HepG2 (cell line): ENCODE data around the gene DGUOK. TPM values are rescaled to one million over a fixed set of nuclear protein-coding genes. Genes with fewer than 3 reads are reported as not detected.

Experiments used
- ETV6 ChIP-seq: sonication (generic); formaldehyde crosslinking; conservative IDR thresholded peaks from 2 replicates; pipeline ENCODE4 v1.4.0; 2020; ENCODE audit warnings: missing genetic modification reagents
- FOXM1 ChIP-seq: sonication (generic); formaldehyde crosslinking; IDR thresholded peaks from 2 replicates; pipeline ENCODE4 v1.5.0; 2020; ENCODE audit warnings: missing genetic modification reagents
- IRF2 ChIP-seq: IDR thresholded peaks from 2 replicates; pipeline ENCODE4 v1.6.1; 2018; ENCODE audit warnings: missing genetic modification reagents, missing compliant biosample characterization
- KDM5B ChIP-seq: sonication (generic); formaldehyde crosslinking; IDR thresholded peaks from 2 replicates; pipeline ENCODE4 v1.4.0; 2020; ENCODE audit warnings: missing genetic modification reagents, mild to moderate bottlenecking, borderline replicate concordance
- NBN ChIP-seq: fragments of 450-650 bp; conservative IDR thresholded peaks from 2 replicates; pipeline ENCODE4 v1.6.1; 2017
- PITX1 ChIP-seq: sonication (generic); formaldehyde crosslinking; IDR thresholded peaks from 2 replicates; pipeline ENCODE4 v1.5.1; 2020; ENCODE audit warnings: mild to moderate bottlenecking, missing genetic modification reagents
- RXRA ChIP-seq: sonication (generic); formaldehyde crosslinking; IDR thresholded peaks from 2 replicates; pipeline ENCODE4 v1.5.1; 2020; ENCODE audit warnings: missing genetic modification reagents
- ZNF292 ChIP-seq: sonication (generic); formaldehyde crosslinking; IDR thresholded peaks from 2 replicates; pipeline ENCODE4 v1.8.1; 2022; ENCODE audit warnings: mild to moderate bottlenecking, low read depth, missing genetic modification reagents, borderline replicate concordance
- ZNF672 ChIP-seq: sonication (generic); formaldehyde crosslinking; IDR thresholded peaks from 2 replicates; pipeline ENCODE4 v1.8.1; 2022; ENCODE audit warnings: missing genetic modification reagents
- polyA plus RNA-seq, 8 experiments: library from polyadenylated mRNA; depleted of rRNA in 3 of 8; stranded (reverse) in 7 of 8; unstranded in 1 of 8; fragments of >200 nt; fragmentation: Illumina TruSeq in 4 of 8; extraction: Trizol in 4 of 8; gene quantifications; 2 replicates each; pipeline versions ENCODE4 v1.2.1 to v1.2.3, GENCODE V29; 2011 to 2016; ENCODE audit warnings: low read depth in 4 of 8, missing spikeins in 1 of 8, mixed read lengths in 1 of 8; ENCODE audit not compliant: insufficient read depth in 1 of 8
- total RNA-seq, 5 experiments: library from RNA; depleted of rRNA; stranded (reverse); fragments of >200 nt; fragmentation: Illumina TruSeq; extraction: Trizol; gene quantifications; 2 replicates each; pipeline ENCODE4 v1.2.3, GENCODE V29; 2016; ENCODE audit warnings: low read depth in 1 of 5
- TF ChIP-seq, protein P1 (sequence below): sonication (generic); formaldehyde crosslinking; IDR thresholded peaks from 2 replicates; pipeline ENCODE4 v1.4.0; 2020; ENCODE audit warnings: missing genetic modification reagents, borderline replicate concordance
- TF ChIP-seq, protein P2 (sequence below): sonication (generic); formaldehyde crosslinking; IDR thresholded peaks from 2 replicates; pipeline ENCODE4 v1.4.0; 2020; ENCODE audit warnings: missing genetic modification reagents
- TF ChIP-seq, protein P3 (sequence below): IDR thresholded peaks from 2 replicates; pipeline ENCODE4 v1.6.1; 2018; ENCODE audit warnings: missing genetic modification reagents, mild to moderate bottlenecking, missing compliant biosample characterization
- TF ChIP-seq, protein P4 (sequence below): sonication (generic); formaldehyde crosslinking; IDR thresholded peaks from 2 replicates; pipeline ENCODE4 v1.4.0; 2020; ENCODE audit warnings: mild to moderate bottlenecking, missing genetic modification reagents
- TF ChIP-seq, protein P5 (sequence below): sonication (generic); formaldehyde crosslinking; IDR thresholded peaks from 2 replicates; pipeline ENCODE4; 2020; ENCODE audit warnings: missing genetic modification reagents, mild to moderate bottlenecking, borderline replicate concordance

DGUOK gene
- total and polyA plus RNA-seq, 2 of the 13 experiments (the other 11 are each of a cell fraction or from before 2014, with no cell fraction given), result 105 to 137 TPM

DNA sequence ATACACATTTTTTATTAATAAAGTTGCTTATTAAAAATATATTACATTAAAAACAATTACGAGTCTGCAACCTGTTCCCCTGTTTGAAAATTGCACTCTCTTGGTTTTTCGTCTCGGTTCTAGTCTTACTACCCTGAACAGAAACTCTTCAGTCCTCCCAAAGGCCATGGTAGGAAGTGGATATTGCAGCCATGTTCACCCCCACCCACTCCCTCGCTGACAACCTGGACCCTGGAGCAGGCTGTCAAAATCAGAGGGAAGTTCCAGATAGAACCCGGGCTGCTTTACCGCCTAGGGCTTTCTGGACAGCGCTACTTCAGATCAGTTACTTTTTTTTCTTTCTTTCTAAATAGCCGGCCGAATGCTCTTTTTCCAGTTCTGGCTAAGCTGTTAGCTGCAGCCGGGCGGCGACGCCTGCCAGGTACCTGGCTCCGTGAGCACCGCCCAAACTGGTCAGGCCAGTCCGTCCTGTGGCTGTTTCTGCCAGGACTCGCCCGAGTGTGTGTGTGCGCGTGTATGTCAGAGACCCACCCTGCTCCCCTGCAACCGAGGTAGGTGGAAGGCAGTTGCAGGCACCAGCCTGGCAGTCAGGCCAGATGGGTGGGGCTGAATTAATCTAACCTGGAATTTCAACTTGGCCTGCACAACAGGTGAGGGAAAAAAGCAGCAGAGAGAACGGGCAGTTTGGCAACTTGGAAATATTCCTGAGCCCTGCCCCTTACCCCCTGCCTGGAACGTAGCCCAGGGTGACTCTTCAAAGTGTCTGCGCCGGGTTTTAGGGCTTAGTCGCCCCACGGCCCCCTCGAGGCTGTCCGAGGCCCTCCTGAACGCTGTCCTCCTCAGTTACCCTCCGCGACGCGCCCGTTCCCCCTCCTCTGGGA, 56.9 kb downstream of the DGUOK start (continued):
- no peak for TF ChIP-seq NBN
- TF ChIP-seq PITX1, result peak; percentile 55; the same call in 1 of the 2 replicates
- TF ChIP-seq ZNF292, result peak; percentile 12; the same call in 1 of the 2 replicates
- 0 out of 2 replicates have a peak, but pooled peaks have one; percentile 32 for TF ChIP-seq IRF2 (CRISPR knock-in tag)
- TF ChIP-seq, protein P1, sequence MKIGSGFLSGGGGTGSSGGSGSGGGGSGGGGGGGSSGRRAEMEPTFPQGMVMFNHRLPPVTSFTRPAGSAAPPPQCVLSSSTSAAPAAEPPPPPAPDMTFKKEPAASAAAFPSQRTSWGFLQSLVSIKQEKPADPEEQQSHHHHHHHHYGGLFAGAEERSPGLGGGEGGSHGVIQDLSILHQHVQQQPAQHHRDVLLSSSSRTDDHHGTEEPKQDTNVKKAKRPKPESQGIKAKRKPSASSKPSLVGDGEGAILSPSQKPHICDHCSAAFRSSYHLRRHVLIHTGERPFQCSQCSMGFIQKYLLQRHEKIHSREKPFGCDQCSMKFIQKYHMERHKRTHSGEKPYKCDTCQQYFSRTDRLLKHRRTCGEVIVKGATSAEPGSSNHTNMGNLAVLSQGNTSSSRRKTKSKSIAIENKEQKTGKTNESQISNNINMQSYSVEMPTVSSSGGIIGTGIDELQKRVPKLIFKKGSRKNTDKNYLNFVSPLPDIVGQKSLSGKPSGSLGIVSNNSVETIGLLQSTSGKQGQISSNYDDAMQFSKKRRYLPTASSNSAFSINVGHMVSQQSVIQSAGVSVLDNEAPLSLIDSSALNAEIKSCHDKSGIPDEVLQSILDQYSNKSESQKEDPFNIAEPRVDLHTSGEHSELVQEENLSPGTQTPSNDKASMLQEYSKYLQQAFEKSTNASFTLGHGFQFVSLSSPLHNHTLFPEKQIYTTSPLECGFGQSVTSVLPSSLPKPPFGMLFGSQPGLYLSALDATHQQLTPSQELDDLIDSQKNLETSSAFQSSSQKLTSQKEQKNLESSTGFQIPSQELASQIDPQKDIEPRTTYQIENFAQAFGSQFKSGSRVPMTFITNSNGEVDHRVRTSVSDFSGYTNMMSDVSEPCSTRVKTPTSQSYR (CRISPR knock-in tag), result peak; percentile 21; the same call in 1 of the 2 replicates
- TF ChIP-seq, protein P2, sequence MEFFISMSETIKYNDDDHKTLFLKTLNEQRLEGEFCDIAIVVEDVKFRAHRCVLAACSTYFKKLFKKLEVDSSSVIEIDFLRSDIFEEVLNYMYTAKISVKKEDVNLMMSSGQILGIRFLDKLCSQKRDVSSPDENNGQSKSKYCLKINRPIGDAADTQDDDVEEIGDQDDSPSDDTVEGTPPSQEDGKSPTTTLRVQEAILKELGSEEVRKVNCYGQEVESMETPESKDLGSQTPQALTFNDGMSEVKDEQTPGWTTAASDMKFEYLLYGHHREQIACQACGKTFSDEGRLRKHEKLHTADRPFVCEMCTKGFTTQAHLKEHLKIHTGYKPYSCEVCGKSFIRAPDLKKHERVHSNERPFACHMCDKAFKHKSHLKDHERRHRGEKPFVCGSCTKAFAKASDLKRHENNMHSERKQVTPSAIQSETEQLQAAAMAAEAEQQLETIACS (CRISPR knock-in tag), result no peak
- TF ChIP-seq KDM5B, result peak; percentile 55; the same call in 1 of the 2 replicates
- 0 out of 2 replicates have a peak, but pooled peaks have one; percentile 64 for TF ChIP-seq RXRA (CRISPR knock-in tag)
- peak; percentile 31; the same call in 1 of the 2 replicates for TF ChIP-seq ETV6 (CRISPR knock-in tag)
- no peak for TF ChIP-seq ZNF672
- TF ChIP-seq, protein P3, sequence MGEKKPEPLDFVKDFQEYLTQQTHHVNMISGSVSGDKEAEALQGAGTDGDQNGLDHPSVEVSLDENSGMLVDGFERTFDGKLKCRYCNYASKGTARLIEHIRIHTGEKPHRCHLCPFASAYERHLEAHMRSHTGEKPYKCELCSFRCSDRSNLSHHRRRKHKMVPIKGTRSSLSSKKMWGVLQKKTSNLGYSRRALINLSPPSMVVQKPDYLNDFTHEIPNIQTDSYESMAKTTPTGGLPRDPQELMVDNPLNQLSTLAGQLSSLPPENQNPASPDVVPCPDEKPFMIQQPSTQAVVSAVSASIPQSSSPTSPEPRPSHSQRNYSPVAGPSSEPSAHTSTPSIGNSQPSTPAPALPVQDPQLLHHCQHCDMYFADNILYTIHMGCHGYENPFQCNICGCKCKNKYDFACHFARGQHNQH (CRISPR knock-in tag), result no peak
- TF ChIP-seq, protein P4, sequence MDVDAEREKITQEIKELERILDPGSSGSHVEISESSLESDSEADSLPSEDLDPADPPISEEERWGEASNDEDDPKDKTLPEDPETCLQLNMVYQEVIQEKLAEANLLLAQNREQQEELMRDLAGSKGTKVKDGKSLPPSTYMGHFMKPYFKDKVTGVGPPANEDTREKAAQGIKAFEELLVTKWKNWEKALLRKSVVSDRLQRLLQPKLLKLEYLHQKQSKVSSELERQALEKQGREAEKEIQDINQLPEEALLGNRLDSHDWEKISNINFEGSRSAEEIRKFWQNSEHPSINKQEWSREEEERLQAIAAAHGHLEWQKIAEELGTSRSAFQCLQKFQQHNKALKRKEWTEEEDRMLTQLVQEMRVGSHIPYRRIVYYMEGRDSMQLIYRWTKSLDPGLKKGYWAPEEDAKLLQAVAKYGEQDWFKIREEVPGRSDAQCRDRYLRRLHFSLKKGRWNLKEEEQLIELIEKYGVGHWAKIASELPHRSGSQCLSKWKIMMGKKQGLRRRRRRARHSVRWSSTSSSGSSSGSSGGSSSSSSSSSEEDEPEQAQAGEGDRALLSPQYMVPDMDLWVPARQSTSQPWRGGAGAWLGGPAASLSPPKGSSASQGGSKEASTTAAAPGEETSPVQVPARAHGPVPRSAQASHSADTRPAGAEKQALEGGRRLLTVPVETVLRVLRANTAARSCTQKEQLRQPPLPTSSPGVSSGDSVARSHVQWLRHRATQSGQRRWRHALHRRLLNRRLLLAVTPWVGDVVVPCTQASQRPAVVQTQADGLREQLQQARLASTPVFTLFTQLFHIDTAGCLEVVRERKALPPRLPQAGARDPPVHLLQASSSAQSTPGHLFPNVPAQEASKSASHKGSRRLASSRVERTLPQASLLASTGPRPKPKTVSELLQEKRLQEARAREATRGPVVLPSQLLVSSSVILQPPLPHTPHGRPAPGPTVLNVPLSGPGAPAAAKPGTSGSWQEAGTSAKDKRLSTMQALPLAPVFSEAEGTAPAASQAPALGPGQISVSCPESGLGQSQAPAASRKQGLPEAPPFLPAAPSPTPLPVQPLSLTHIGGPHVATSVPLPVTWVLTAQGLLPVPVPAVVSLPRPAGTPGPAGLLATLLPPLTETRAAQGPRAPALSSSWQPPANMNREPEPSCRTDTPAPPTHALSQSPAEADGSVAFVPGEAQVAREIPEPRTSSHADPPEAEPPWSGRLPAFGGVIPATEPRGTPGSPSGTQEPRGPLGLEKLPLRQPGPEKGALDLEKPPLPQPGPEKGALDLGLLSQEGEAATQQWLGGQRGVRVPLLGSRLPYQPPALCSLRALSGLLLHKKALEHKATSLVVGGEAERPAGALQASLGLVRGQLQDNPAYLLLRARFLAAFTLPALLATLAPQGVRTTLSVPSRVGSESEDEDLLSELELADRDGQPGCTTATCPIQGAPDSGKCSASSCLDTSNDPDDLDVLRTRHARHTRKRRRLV (CRISPR knock-in tag), result 0 out of 2 replicates have a peak, but pooled peaks have one; percentile 71
- TF ChIP-seq, protein P5, sequence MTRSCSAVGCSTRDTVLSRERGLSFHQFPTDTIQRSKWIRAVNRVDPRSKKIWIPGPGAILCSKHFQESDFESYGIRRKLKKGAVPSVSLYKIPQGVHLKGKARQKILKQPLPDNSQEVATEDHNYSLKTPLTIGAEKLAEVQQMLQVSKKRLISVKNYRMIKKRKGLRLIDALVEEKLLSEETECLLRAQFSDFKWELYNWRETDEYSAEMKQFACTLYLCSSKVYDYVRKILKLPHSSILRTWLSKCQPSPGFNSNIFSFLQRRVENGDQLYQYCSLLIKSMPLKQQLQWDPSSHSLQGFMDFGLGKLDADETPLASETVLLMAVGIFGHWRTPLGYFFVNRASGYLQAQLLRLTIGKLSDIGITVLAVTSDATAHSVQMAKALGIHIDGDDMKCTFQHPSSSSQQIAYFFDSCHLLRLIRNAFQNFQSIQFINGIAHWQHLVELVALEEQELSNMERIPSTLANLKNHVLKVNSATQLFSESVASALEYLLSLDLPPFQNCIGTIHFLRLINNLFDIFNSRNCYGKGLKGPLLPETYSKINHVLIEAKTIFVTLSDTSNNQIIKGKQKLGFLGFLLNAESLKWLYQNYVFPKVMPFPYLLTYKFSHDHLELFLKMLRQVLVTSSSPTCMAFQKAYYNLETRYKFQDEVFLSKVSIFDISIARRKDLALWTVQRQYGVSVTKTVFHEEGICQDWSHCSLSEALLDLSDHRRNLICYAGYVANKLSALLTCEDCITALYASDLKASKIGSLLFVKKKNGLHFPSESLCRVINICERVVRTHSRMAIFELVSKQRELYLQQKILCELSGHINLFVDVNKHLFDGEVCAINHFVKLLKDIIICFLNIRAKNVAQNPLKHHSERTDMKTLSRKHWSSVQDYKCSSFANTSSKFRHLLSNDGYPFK (CRISPR knock-in tag), result peak; percentile 51; the same call in 1 of the 2 replicates
- TF ChIP-seq FOXM1, result no peak
